SK-N-SH (cell line): ENCODE results near the gene MYO15A. TPM values are rescaled to one million over a fixed set of nuclear protein-coding genes. Genes with fewer than 3 reads are reported as not detected.

Source experiments
- CTCF ChIA-PET: fragments of 300-600, 350-600 bp; formaldehyde crosslinking; extraction: SDS; loops from one replicate; lab custom pipeline; 2021; lab: Yijun Ruan, JAX
- POLR2A ChIA-PET: fragments of 350-600 bp; sonication (Branson Sonifier 250); formaldehyde crosslinking; extraction: SDS; loops from one replicate; lab custom pipeline; 2020; ENCODE audit warnings: antibody characterized with exemption, inconsistent platforms; lab: Yijun Ruan, JAX
- DNase-seq: peaks from one replicate; pipeline ENCODE4 v3.0.0; 2012
- H2AFZ ChIP-seq: fragments of 200-600 bp; sonication (generic); 2 replicates; pipeline ENCODE4 v1.8.1; 2016; ENCODE audit warnings: antibody characterized with exemption, mild to moderate bottlenecking, low read depth
- H3F3A ChIP-seq: fragments of 200-600 bp; sonication (generic); replicated peaks from 2 replicates; pipeline ENCODE3; 2016; ENCODE audit warnings: antibody characterized with exemption, mild to moderate bottlenecking; ENCODE audit not compliant: insufficient read depth
- H3K27ac ChIP-seq, 2 experiments: fragments of 200-500 bp in 1 of 2; fragments of 200-600 bp in 1 of 2; sonication (Bioruptor generic) in 1 of 2; sonication (generic), shearing (Covaris generic) in 1 of 2; 2 replicates each; pipeline versions ENCODE4 v1.5.1 to v1.6.1; 2014 to 2016; ENCODE audit warnings: low read depth in 2 of 2, inconsistent platforms in 1 of 2, low read length in 1 of 2, mild to moderate bottlenecking in 1 of 2, mixed read lengths in 1 of 2
- H3K27me3 ChIP-seq: fragments of 200-600 bp; sonication (generic), shearing (Covaris generic); 2 replicates; pipeline ENCODE4 v1.6.1; 2016; ENCODE audit warnings: mixed run types; ENCODE audit not compliant: insufficient read depth
- H3K36me3 ChIP-seq, 2 experiments: fragments of 200-500 bp in 1 of 2; fragments of 200-600 bp in 1 of 2; sonication (Bioruptor generic) in 1 of 2; sonication (generic) in 1 of 2; replicated peaks in 1 of 2; 2 replicates each; pipeline versions ENCODE3 to v1.5.1; 2014 to 2016; ENCODE audit warnings: low read length in 1 of 2, mild to moderate bottlenecking in 1 of 2; ENCODE audit not compliant: insufficient read depth in 2 of 2, control insufficient read depth in 1 of 2
- H3K4me1 ChIP-seq, 2 experiments: fragments of 200-500 bp in 1 of 2; fragments of 200-600 bp in 1 of 2; sonication (Bioruptor generic) in 1 of 2; sonication (generic), shearing (Covaris generic) in 1 of 2; 2 replicates each; pipeline versions ENCODE4 v1.5.1 to v1.6.1; 2014 to 2016; ENCODE audit warnings: low read depth in 1 of 2, low read length in 1 of 2, mixed run types in 1 of 2; ENCODE audit not compliant: insufficient read depth in 2 of 2, control insufficient read depth in 1 of 2
- H3K4me2 ChIP-seq: fragments of 200-600 bp; sonication (generic), shearing (Covaris generic); 2 replicates; pipeline ENCODE4 v1.6.1; 2017; ENCODE audit warnings: mixed run types
- H3K4me3 ChIP-seq, 2 experiments: fragments of 200-500 bp in 1 of 2; fragments of 200-600 bp in 1 of 2; sonication (Bioruptor generic) in 1 of 2; sonication (generic), shearing (Covaris generic) in 1 of 2; 2 replicates each; pipeline versions ENCODE4 v1.5.1 to v1.8.1; 2014 to 2016; ENCODE audit warnings: low read depth in 2 of 2, inconsistent platforms in 1 of 2, low read length in 1 of 2, mild to moderate bottlenecking in 1 of 2, mixed read lengths in 1 of 2, moderate library complexity in 1 of 2
- H3K79me2 ChIP-seq: fragments of 200-600 bp; sonication (generic); 2 replicates; pipeline ENCODE4 v1.8.1; 2017; ENCODE audit warnings: mild to moderate bottlenecking; ENCODE audit not compliant: insufficient read depth
- H3K9ac ChIP-seq: fragments of 200-600 bp; sonication (generic); 2 replicates; pipeline ENCODE4 v1.6.1; 2017; ENCODE audit warnings: mixed run types
- H3K9me2 ChIP-seq: fragments of 200-600 bp; sonication (generic); 2 replicates; pipeline ENCODE4 v1.6.1; 2017; ENCODE audit warnings: mixed run types
- H3K9me3 ChIP-seq: fragments of 200-600 bp; sonication (generic); 2 replicates; pipeline ENCODE4 v1.6.1; 2017; ENCODE audit warnings: mixed run types, mild to moderate bottlenecking, moderate library complexity
- H4K20me1 ChIP-seq: fragments of 200-600 bp; sonication (generic); 2 replicates; pipeline ENCODE4 v1.6.1; 2017; ENCODE audit warnings: mild to moderate bottlenecking, mixed run types; ENCODE audit not compliant: insufficient read depth
- CHD2 ChIP-seq: fragments of 150-350 bp; IDR thresholded peaks from 2 replicates; pipeline ENCODE4 v1.6.1; 2018; ENCODE audit warnings: low read length; ENCODE audit not compliant: partially characterized antibody
- EZH2phosphoT487 ChIP-seq: fragments of 200-600 bp; sonication (generic); IDR thresholded peaks from 2 replicates; pipeline ENCODE4 v1.6.1; 2017; ENCODE audit warnings: low read depth, mixed run types, mild to moderate bottlenecking, antibody characterized with exemption, moderate library complexity, borderline replicate concordance
- FOSL2 ChIP-seq: IDR thresholded peaks from 2 replicates; pipeline ENCODE4 v1.4.0; 2012; ENCODE audit warnings: low read depth, mild to moderate bottlenecking, moderate library complexity, borderline replicate concordance
- GABPA ChIP-seq: IDR thresholded peaks from 2 replicates; pipeline ENCODE4 v1.4.0; 2012; ENCODE audit warnings: low read depth, mild to moderate bottlenecking
- IRF3 ChIP-seq: fragments of 150-350 bp; IDR thresholded peaks from 2 replicates; pipeline ENCODE4 v1.6.1; 2016; ENCODE audit warnings: mild to moderate bottlenecking, low read depth, low read length
- MAX ChIP-seq: IDR thresholded peaks from 2 replicates; pipeline ENCODE4 v1.4.0; 2012; ENCODE audit warnings: low read depth
- MXI1 ChIP-seq: IDR thresholded peaks from 2 replicates; pipeline ENCODE4 v1.6.1; 2012; ENCODE audit warnings: mild to moderate bottlenecking, low read depth, low read length, improper control_type of control experiment
- NRF1 ChIP-seq: IDR thresholded peaks from 2 replicates; pipeline ENCODE4 v1.6.1; 2012; ENCODE audit warnings: low read depth, mild to moderate bottlenecking, low read length
- POLR2AphosphoS5 ChIP-seq: IDR thresholded peaks from 2 replicates; pipeline ENCODE4 v1.6.1; 2012; ENCODE audit warnings: low read depth, low read length
- RCOR1 ChIP-seq: fragments of 150-350 bp; IDR thresholded peaks from 2 replicates; pipeline ENCODE4 v1.6.1; 2017; ENCODE audit warnings: antibody characterized with exemption, low read length
- RXRA ChIP-seq: IDR thresholded peaks from 2 replicates; pipeline ENCODE4 v1.4.0; 2012; ENCODE audit warnings: low read depth, mild to moderate bottlenecking, borderline replicate concordance
- SMC3 ChIP-seq: IDR thresholded peaks from 2 replicates; pipeline ENCODE4 v1.6.1; 2012; ENCODE audit warnings: low read depth, low read length, improper control_type of control experiment
- TAF1 ChIP-seq: IDR thresholded peaks from 2 replicates; pipeline ENCODE4 v1.6.1; 2012; ENCODE audit warnings: low read depth, mild to moderate bottlenecking, low read length, moderate library complexity, borderline replicate concordance
- TCF12 ChIP-seq: IDR thresholded peaks from 2 replicates; pipeline ENCODE4 v1.4.0; 2012
- TEAD4 ChIP-seq: IDR thresholded peaks from 2 replicates; pipeline ENCODE4 v1.4.0; 2012; ENCODE audit warnings: mild to moderate bottlenecking, borderline replicate concordance; ENCODE audit not compliant: insufficient read depth
- USF1 ChIP-seq: IDR thresholded peaks from 2 replicates; pipeline ENCODE4 v1.4.0; 2012; ENCODE audit warnings: low read depth, borderline replicate concordance
- YY1 ChIP-seq: IDR thresholded peaks from 2 replicates; pipeline ENCODE4 v1.4.0; 2012; ENCODE audit warnings: low read depth, mild to moderate bottlenecking
- ZBTB33 ChIP-seq: IDR thresholded peaks from 2 replicates; pipeline ENCODE4 v1.4.0; 2012; ENCODE audit warnings: low read depth, borderline replicate concordance
- WGBS: methylation state at CpG from one replicate; pipeline ENCODE4 v1.1.6; 2017; ENCODE audit warnings: low lambda C conversion rate; 5-methylcytosine and 5-hydroxymethylcytosine counted together
- polyA plus RNA-seq, 3 experiments: library from polyadenylated mRNA; depleted of rRNA; stranded (reverse); fragments of >200 nt; gene quantifications; 2 replicates each; pipeline ENCODE4 v1.2.3, GENCODE V29; 2012

MYO15A gene
- polyA plus RNA-seq, 1 of the 3 experiments (the other 2 are of a cell fraction) = 0.43 TPM

GRCh38 chr17:18163547-18163946, 55.0 kb downstream of the MYO15A start:
- Histone ChIP-seq H3K9me2 (no peaks in the 10 kb centered on the region), H3K27ac (no peak overlapping the region), H3K9ac (no peak overlapping the region), H4K20me1 (no peaks in the 10 kb centered on the region), H3K4me2 (no peak overlapping the region), H3F3A (no peaks in the 10 kb centered on the region)
- TF ChIP-seq MAX (no peak), TAF1 (no peak), GABPA (no peak), SMC3 (no peak), EZH2phosphoT487 (no peak), FOSL2 (no peak), NRF1 (no peak), RXRA (no peak), IRF3 (no peak), ZBTB33 (no peak), TEAD4 (no peak), YY1 (no peak), USF1 (no peak), POLR2AphosphoS5 (no peak), MXI1 (no peak), RCOR1 (no peak), CHD2 (no peak), TCF12 (no peak)
- TF ChIP-seq, all 33 proteins: peak for 0
- Histone ChIP-seq H3K4me3 (no peak overlapping the region), H3K9me3 (no peaks in the 10 kb centered on the region), H2AFZ (no peak overlapping the region), H3K36me3 (no peaks in the 10 kb centered on the region), H3K4me1 (peaks cover 4 to 5% of the 10 kb centered on the region in 2 experiments; a peak in 1 of 4 replicates), H3K79me2 (no peaks in the 10 kb centered on the region), H3K27me3 (no peaks in the 10 kb centered on the region)
- POLR2A ChIA-PET = no interaction called here
- WGBS = 63% methylated on average over 7 of the region's 7 CpGs
- no peak for DNase-seq
- CTCF ChIA-PET = no interaction called here
